Stimulated activated CD4-positive, alpha-beta T cell treated with anti-CD3 and anti-CD28 coated beads, Interleukin-4, amount 100 ng/mL, for 24 hours (primary cell): ENCODE data around the gene CCRL2.

Experiments
- DNase-seq: peaks from one replicate; pipeline ENCODE4 v3.0.0-alpha.2; 2020

Gene CCRL2, protein sequence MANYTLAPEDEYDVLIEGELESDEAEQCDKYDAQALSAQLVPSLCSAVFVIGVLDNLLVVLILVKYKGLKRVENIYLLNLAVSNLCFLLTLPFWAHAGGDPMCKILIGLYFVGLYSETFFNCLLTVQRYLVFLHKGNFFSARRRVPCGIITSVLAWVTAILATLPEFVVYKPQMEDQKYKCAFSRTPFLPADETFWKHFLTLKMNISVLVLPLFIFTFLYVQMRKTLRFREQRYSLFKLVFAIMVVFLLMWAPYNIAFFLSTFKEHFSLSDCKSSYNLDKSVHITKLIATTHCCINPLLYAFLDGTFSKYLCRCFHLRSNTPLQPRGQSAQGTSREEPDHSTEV

DNA sequence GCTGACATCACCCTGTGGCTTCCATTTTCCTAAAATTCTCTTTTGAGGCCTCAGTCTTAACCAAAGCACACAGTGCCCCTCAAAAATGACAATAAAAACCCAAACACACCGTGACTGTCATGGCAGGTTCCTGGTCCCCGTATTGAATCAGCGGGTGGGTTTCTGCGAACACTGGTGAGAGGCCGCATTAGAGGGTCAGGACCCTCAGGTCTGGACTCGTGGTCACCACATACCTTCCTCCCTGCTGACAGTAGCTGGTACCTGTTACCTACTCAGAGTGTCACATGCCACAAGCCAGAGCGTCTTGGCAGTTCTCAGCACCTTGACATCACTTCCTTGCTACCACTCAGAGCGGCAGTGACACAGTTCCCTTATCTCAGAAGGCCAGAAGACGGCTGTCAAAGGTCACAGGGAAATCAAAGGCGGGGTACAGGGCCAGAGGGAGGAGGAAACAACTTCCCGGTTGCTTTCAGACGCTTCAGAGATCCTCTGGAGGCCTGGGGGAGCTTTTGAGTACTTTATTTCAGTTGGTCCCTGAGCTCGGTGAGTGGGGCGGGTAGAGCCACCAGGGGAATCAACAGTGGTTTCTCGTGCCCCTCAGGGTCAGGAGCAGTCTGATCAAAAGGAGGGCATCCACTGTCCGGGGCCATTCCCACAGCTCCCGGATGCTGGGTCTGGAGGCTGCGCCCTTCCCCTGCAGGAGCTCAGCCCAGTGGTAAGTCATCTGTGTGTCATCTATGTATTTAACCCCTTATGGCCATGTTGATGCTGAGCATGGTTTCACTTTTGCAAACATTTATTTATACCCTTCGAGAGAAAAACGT, at the start of gene CCRL2, which contains the start of gene CCR5AS:
Gene CCRL2 (plus strand): TSS at position 472 of the 824 bp plus-strand sequence. CDS start 821 bp downstream, outside the sequence.
Gene CCR5AS (minus strand): TSS at position 279 of the 824 bp plus-strand sequence.
- peak; percentile 20 for DNase-seq

- no peak for DNase-seq
These were observed 48.6 kb upstream of the CCRL2 start for GRCh38 chr3:46358466-46358865.

DNA sequence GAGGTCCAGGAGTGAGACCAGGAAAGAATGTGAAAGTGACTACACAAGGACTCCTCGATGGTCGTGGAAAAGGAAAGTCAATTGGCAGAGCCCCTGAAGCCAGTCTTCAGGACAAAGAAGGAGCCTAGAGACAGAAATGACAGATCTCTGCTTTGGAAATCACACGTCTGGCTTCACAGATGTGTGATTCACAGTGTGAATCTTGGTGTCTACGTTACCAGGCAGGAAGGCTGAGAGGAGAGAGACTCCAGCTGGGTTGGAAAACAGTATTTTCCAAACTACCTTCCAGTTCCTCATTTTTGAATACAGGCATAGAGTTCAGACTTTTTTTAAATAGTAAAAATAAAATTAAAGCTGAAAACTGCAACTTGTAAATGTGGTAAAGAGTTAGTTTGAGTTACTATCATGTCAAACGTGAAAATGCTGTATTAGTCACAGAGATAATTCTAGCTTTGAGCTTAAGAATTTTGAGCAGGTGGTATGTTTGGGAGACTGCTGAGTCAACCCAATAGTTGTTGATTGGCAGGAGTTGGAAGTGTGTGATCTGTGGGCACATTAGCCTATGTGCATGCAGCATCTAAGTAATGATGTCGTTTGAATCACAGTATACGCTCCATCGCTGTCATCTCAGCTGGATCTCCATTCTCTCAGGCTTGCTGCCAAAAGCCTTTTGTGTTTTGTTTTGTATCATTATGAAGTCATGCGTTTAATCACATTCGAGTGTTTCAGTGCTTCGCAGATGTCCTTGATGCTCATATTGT, 47.1 kb upstream of the CCRL2 start:
- DNase-seq = peak; percentile 33

DNA sequence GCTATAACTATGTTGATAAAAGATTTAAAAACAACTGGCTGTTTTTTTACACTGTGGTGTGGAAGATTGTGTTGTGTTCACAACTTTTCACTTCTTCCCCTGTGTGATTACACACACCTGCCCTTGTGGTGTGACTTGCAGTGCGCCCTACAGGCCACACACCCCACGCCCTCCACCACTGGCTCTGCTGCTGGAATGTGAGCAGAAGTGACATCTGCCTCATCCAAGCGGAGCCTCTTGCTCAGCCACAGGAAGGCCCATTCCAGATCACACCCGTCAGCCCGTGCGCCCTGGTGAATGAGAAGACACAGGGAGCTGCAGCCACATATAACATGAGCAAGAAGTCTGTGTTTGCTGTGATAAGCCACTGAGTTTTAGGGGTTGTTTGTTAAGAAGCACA, 46.2 kb upstream of the CCRL2 start:
- DNase-seq = no peak

DNA sequence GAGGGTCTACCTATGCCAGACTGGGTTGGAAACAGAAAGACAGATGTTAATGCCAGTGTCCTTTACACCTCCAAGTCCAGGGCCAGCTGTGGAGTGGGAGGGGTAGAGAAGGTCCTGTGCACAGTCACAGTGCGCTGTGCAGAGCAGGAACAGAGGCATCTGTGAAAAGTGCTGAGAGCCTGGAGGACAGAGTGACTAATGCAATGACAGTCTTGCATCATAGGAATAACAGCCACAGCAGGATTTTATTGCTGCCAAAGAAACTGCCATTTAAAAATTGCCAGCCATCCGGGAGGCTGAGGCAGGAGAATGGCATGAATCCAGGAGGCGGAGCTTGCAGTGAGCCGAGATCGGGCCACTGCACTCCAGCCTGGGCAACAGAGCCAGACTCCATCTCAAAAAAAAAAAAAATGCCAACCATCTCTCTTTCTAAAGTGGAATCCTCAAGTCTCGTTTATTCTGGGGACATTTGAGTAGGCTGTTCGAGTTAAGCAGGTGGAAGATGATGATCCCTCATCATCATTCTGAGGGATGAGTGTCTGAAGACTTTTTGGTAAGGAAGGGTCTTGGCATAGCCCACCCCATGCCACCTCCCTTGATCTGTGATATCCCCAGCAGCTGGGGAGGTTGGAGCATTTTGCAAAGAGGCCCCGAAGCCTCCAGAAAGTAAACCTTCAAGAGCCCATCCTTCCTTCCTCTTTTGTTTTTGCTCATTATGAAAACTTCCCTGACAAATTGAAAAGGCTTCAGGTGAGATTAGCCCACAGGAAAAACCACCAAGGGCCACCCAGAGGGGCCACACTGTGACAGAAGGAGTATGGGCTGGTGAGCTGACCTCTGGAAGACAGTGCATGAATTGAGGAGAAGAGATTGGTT, 45.4 kb upstream of the CCRL2 start:
- DNase-seq = no peak

GRCh38 chr3:46365041-46365440, 42.0 kb upstream of the CCRL2 start:
- no peak for DNase-seq

DNA sequence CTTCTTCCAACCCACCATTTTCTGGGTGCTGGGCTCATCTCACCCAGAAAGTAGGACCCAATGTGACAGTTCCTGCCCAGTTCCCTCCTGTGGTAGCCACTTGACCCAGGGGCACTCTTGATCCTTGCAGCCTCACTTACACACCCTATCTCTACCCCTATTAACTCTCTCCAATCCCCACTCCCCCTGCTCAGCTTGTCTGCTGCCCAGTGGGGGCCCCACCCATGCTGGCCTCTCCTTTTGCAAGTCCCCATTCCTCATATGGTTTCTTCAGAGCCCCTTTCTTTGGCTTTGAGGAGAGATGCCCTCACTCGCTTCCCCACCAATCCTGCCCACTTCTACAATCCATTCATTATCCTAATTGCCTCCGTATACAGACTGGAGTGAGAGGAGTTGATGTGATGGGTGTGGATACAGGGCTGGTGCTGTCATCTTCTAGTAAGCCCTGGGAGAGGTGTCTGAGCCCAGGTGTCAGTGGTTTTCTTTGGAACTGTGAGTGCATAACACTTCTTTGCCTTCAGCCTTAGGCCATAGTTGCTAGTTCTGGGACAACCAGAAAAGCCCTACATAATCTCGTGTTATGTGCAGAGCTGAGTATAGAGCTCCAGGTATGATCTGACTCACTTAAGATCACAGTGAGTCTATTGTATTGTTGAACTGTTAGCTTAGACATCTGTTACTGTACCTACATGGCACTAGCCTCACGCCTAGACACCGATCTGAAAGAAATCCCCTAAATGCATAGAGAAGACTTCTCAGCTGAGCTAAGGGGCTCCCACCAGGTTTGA, 41.1 kb upstream of the CCRL2 start:
- no peak for DNase-seq

GRCh38 chr3:46367811-46368210, 39.2 kb upstream of the CCRL2 start:
- DNase-seq = no peak

DNA sequence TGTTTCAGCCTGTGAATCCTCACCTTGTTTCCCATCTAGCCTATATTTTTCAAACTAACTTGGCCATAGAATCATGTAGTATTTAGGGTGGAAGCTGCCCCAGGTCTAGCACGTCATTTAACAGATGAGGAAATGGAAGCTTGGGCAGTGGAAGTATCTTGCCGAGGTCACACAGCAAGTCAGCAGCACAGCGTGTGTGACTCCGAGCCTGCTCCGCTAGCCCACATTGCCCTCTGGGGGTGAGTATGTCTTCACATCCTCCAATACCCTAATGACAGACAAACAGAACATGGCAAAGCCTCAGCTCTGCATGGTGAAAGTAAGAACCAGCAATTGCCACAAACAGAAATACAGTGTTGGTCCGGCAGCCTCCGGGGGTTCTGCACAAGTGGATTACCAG, 38.5 kb upstream of the CCRL2 start:
- DNase-seq = peak; percentile 58

- no peak for DNase-seq
These were observed 37.9 kb upstream of the CCRL2 start for GRCh38 chr3:46369151-46369550.

DNA sequence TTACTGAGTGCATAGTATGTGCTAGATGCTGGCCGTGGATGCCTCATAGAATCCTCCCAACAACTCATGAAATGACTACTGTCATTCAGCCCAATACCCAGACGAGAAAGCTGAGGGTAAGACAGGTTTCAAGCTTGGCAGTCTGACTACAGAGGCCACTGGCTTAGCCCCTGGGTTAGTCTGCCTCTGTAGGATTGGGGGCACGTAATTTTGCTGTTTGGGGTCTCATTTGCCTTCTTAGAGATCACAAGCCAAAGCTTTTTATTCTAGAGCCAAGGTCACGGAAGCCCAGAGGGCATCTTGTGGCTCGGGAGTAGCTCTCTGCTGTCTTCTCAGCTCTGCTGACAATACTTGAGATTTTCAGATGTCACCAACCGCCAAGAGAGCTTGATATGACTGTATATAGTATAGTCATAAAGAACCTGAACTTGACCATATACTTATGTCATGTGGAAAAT, 37.4 kb upstream of the CCRL2 start:
- peak; percentile 47 for DNase-seq

GRCh38 chr3:46370839-46371518, 36.1 kb upstream of the CCRL2 start, which contains the start of gene CCR5:
Gene CCR5, plus strand, starts transcription at chr3:46370946. Its CDS starts 1,957 bp downstream, at chr3:46372903.
- peak; percentile 22 for DNase-seq

DNA sequence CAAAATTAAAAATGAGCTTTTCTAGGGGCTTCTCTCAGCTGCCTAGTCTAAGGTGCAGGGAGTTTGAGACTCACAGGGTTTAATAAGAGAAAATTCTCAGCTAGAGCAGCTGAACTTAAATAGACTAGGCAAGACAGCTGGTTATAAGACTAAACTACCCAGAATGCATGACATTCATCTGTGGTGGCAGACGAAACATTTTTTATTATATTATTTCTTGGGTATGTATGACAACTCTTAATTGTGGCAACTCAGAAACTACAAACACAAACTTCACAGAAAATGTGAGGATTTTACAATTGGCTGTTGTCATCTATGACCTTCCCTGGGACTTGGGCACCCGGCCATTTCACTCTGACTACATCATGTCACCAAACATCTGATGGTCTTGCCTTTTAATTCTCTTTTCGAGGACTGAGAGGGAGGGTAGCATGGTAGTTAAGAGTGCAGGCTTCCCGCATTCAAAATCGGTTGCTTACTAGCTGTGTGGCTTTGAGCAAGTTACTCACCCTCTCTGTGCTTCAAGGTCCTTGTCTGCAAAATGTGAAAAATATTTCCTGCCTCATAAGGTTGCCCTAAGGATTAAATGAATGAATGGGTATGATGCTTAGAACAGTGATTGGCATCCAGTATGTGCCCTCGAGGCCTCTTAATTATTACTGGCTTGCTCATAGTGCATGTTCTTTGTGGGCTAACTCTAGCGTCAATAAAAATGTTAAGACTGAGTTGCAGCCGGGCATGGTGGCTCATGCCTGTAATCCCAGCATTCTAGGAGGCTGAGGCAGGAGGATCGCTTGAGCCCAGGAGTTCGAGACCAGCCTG, 35.3 kb upstream of the CCRL2 start:
- DNase-seq = no peak

DNA sequence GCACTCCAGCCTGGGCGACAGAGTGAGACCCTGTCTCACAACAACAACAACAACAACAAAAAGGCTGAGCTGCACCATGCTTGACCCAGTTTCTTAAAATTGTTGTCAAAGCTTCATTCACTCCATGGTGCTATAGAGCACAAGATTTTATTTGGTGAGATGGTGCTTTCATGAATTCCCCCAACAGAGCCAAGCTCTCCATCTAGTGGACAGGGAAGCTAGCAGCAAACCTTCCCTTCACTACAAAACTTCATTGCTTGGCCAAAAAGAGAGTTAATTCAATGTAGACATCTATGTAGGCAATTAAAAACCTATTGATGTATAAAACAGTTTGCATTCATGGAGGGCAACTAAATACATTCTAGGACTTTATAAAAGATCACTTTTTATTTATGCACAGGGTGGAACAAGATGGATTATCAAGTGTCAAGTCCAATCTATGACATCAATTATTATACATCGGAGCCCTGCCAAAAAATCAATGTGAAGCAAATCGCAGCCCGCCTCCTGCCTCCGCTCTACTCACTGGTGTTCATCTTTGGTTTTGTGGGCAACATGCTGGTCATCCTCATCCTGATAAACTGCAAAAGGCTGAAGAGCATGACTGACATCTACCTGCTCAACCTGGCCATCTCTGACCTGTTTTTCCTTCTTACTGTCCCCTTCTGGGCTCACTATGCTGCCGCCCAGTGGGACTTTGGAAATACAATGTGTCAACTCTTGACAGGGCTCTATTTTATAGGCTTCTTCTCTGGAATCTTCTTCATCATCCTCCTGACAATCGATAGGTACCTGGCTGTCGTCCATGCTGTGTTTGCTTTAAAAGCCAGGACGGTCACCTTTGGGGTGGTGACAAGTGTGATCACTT, 34.3 kb upstream of the CCRL2 start:
- DNase-seq = no peak

DNA sequence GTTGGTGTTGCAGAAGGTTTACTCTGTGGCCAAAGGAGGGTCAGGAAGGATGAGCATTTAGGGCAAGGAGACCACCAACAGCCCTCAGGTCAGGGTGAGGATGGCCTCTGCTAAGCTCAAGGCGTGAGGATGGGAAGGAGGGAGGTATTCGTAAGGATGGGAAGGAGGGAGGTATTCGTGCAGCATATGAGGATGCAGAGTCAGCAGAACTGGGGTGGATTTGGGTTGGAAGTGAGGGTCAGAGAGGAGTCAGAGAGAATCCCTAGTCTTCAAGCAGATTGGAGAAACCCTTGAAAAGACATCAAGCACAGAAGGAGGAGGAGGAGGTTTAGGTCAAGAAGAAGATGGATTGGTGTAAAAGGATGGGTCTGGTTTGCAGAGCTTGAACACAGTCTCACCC, 32.3 kb upstream of the CCRL2 start:
- DNase-seq = no peak

DNA sequence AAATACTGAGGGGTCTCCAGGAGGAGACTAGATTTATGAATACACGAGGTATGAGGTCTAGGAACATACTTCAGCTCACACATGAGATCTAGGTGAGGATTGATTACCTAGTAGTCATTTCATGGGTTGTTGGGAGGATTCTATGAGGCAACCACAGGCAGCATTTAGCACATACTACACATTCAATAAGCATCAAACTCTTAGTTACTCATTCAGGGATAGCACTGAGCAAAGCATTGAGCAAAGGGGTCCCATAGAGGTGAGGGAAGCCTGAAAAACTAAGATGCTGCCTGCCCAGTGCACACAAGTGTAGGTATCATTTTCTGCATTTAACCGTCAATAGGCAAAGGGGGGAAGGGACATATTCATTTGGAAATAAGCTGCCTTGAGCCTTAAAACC, 31.8 kb upstream of the CCRL2 start:
- DNase-seq = no peak

- DNase-seq = no peak
These were observed 31.2 kb upstream of the CCRL2 start for GRCh38 chr3:46375814-46376213.

- DNase-seq = peak; percentile 74
These were observed 28.6 kb upstream of the CCRL2 start for GRCh38 chr3:46378426-46378942.
